Dermis blood vessel endothelial cell (primary cell): Measurements from ENCODE around the gene B3GNT3. TPM values are rescaled to one million over a fixed set of nuclear protein-coding genes. Genes with fewer than 3 reads are reported as not detected.

ENCODE experiments used
- DNase-seq: peaks from one replicate; pipeline ENCODE4 v3.0.0; 2010
- total RNA-seq: library from RNA; depleted of rRNA; stranded (reverse); fragments of >200 nt; gene quantifications from 2 replicates; pipeline ENCODE4 v1.2.3, GENCODE V29; 2014

The B3GNT3 gene
- total RNA-seq, 1 donor from 2014 or later, result not detected

- DNase-seq, result no peak
These were observed 39.6 kb downstream of the B3GNT3 start for GRCh38 chr19:17834350-17835181.

- DNase-seq, result no peak
These were observed 40.5 kb downstream of the B3GNT3 start for GRCh38 chr19:17835182-17836006.

DNA sequence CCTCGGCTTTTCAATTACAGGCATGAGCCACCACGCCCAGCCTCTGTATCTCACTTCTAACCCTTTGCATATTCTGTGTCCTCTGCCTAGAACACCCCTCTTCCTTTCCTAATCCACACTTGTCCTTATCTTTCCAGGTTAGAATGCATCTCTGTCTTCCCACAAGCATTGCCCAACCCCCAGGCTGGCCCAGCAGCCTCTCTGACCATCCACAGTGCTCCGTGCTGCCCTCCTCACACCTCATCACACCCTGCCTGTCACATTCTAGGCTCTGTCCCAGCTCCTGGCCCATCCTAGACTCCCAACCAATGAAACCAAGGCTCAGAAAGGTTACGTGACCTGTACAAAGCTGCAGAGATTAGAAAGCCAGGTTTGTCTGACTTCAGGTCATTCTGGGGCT lies 41.6 kb downstream of the B3GNT3 start:
- DNase-seq, result no peak

- DNase-seq, result no peak
These were observed 43.0 kb downstream of the B3GNT3 start for GRCh38 chr19:17837972-17838371.

GRCh38 chr19:17840019-17840418 lies 45.1 kb downstream of the B3GNT3 start:
- DNase-seq, result no peak

GRCh38 chr19:17841371-17841809 lies 46.5 kb downstream of the B3GNT3 start:
- DNase-seq, result no peak

DNA sequence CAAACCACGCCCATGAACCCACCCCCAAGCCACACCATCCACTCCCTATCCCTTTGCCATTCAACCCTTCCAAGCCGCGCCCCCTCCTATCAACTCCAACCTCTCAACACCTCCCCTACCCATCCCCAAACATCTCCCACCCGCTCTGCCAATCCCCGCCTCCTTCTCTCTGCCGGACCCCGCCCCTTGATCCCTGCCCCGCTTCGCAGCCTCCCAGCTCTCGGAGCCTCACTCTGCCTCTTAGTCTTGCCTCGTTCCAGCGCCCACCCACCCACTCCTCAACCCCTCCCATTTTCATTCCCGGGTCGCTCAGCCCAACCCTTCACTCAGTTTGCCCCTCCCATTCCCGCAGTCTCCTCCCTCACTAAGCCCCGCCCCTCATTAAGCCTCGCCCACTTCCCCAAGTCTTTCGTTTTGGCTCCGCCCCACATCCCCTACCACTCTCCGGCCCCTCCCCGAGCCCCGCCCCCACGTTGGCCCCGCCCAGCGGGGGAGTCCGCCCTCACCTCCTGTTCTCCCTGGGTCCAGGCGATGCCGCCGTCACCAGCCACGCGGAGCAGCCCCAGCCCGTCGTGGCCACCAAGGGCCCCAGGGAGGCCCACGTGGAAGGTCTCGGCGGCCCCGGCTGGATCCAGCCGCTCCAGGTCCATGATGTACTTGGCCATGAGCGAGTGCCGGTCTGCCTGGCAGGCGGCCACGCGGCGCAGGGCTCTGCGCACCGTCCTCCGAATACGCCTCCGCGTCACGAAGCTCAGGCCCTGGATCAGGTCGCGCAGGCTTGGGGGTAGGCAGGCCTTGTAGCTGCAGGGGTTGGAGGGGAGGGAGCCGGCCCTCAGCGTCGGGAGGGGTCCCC lies 47.1 kb downstream of the B3GNT3 start:
- DNase-seq, result peak; percentile 60

DNA sequence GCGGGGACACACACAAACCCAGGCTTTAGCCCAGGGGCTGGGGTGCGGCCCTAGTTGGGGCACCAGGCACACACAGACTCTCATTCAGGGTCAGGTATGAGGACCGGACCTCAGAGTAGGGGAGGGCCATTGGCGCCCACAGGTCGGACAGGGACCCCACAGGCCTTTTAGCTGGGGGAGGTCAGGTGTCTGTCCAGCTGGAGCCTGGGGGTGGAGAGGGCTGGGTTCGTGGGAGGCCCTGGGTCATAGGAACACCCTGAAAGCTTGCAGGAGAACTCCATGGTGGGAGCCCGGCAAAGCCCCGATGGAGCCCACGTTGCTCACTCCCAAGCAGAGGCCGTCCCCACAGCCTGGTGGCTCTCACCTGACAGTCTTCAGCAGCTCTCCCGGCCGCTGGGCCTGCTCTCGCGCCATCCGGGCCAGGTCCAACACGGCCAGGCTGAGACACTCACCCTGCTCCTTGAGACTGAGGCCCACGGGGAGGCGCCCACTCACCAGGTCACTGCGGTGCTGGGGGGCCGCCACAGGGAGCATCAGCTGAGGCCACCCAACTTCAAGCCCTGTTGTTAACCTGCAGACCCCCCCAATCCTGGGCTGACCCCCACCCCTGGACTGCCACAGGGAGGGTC lies 47.8 kb downstream of the B3GNT3 start:
- DNase-seq, result no peak

- DNase-seq, result no peak
These were observed 48.4 kb downstream of the B3GNT3 start for GRCh38 chr19:17843292-17843827.

DNA sequence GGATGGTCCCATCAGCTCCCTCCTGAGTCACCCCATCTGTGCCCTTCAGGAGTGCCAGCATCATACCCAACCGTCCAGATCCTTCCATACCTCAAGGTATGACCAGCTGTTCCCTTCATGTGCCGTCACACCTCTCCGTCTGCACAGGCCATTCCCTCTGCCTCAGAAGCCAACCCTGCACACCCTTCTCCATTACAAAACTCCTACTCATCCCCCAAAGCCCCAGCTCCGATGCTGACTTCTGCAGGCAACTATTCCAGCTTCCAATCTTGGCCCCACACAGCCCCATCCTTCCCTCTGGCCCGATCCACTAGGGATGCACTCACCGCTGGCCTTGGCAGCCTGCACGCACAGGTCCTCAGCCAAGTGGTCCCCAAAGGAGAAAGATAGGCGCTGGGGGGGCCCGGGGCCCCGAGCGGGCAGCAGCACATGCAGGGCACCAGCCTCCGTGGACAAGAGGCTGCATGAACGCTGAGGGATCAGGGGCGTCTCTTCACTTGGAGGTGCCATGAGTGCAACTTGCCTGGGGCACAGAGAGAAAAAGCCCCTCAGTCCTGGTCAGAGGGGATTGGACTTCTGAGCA lies 49.1 kb downstream of the B3GNT3 start:
- no peak for DNase-seq

DNA sequence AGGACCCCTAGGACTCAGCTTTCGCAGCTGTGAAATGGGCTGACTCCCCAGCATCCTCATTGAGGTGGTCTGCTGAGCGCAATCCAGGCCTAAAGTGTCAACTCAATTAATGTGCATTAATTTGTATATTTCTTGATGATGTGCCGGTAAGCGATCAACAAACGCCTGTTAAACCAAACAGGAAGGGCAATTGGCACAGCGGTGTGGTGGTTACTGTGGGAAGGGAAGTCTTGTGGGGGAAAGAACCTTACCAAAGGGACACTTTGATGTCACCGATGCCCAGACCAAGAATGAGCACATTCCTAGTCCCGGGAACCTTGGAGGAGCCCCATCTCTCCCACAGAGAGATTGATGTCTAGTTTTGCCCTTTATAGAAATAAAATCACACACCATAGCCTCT lies 51.2 kb downstream of the B3GNT3 start:
- no peak for DNase-seq

DNA sequence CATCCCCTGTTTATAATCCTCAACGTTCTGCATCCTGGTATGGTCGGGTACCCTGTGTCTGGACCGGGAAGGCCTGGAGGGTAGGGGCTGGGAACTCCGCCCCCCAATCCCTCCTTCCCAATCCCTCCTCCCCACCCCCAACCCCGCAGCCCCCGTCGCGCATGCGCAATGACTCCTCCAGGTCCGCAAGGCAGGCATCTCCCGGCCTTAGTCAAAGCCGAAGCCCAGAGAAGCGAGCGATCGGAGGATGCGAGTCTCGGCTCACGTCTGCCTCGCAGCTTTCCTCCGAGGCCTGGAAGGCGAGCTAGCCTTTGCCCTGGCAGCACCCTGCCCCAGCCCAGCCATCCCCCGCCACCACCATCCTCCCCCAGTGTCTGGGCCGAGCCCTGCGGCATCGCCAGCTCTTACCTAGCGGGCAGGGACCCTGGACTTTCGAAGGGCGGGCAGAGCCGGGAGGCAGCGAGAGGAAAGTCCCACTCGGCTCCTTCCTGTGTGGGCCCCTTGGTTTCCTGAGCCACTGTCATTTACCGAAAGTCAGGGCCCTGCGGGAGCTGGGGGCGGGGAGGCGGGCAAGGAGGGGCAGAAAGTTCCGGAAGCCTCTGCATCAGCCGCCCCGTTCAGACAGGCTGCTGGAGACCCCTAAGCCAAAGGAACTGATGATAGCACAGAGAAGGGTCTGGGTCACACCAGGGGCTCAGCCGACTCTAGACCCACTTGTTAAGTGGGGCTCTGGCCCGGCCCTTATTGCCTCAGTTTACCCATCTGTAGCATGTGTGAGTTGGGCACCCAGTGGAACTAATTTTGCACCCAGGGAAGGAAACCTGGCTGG lies 52.8 kb downstream of the B3GNT3 start, which contains the start of gene JAK3:
Gene JAK3 (minus strand): TSS at position 445 of the 829 bp plus-strand sequence. CDS start 3,565 bp downstream, outside the sequence.
- DNase-seq, result peak; percentile 79

DNA sequence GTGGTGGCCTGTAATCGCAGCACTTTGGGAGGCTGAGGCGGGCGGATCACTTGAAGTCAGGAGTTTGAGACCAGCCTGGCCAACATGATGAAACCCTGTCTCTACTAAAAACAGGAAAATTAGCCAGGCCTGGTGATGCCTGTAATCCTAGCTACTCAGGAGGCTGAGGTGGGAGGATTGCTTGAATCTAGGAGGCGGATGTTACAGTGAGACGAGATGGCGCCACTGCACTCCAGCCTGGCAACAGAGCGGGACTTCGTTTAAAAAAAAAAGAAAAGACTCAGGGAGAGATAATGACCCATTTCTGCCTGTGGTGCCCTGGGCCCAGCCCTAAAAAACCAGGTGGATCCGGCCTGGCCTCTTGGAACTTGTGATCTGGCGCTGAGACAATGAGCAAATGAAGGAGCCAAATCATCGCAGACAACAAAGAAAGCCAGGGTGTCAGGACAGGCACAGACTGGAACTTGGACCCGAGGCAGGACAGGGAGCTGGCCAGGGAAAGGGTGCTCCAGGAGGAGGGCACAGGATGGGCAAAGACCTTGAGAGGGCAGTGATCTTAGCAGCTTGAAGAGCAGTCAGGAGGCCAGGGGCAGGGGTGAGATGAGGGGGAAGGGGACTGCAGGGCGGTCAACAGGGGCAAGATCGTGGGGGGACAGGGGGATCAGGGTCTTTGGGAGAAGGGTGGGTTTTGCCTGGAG lies 53.8 kb downstream of the B3GNT3 start:
- DNase-seq, result no peak

DNA sequence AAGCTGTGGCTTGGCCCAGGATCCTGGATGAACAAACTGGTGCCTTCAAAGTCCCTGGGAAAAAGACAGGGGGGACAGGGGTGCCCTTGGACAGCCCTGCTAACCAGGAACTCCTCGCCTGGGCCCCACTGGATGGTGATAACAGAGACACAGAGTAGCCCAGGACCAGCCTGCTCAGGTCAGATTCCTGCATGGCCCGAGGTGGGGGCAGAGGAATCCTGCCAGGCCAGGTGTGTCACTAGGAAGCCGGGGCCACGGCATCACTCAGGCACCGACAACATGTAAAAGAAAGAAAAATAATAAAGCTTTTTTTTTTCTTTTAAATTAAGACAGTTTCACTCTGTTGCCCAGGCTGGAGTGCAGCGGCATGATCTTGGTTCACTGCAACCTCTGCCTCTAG lies 59.1 kb downstream of the B3GNT3 start:
- no peak for DNase-seq

DNA sequence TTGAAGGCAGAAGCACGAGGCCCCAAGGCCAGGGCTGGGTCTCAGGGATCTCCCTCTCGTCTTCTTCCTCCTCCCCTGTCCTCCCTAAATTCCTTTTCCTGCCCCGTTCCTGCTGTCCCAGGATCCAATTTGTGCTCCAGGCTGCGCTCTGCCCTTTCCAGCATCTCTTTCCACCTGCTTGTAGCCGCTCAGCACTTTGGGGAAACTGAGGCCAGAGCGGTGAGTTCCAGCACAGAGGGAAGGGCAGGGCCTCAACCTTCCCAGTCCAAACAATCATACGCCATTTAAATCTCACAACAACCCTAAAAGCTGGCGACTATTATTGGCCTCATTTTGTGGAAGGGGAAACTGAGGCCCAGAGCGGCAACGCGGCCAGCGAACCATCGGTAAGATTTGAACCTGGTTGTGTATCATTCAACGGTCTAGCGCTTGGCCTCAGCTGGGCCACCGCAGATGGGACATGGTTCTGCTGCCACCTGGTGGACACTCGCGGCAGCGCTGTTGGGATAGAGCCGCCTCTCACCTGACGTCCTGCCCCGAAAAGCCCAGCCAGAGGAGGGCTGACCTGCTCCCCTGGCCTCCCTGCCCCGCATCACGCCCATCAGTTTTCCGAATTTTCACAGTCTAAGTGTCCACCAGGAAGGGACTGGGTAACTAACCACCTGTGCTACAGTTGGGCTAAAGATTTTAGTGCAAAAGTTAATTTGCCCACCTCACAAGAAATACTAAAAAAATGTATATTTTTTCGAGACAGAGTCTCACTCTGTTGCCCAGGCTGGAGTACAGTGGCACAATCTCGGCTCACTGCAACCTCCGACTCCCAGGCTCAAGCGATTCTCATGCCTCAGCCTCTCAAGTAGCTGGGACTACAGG lies 60.6 kb downstream of the B3GNT3 start:
- DNase-seq, result peak; percentile 84

GRCh38 chr19:17859533-17860330 lies 64.8 kb downstream of the B3GNT3 start, which contains the start of gene RPL18A:
Gene RPL18A, plus strand, starts transcription at chr19:17859910. Its CDS starts 47 bp downstream, at chr19:17859957.
- DNase-seq, result peak; percentile 100

DNA sequence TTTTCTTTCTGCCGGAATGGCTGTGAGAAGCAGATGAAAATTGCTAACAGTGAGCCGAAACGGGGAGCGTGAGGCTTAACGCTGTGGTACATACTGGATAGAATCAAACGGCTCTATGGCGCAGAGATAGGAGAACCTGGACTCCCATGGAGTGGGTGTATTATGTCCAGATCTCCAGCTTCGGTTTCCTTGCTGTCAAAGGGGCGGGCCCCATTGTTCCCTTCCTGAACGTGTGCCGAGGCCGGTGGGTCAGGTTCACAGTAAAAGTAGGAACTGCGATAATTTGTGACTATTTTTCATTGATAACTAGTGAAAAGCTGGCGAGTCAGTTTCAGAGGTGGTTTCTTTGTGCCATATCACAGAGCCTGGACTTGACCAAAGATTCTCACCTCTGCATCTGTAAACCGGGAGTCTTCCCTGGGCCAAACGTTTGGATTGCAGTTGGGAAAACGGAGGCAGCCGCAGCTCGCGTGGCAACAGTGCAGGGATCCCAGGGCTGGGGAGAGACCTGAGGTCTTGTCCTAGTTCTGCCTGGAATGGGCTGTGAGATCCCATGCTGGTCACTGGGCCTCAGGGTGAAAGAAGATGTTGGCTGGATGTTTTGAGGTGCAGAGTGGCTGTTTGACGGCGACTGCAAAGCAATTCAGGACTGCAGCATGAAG lies 65.5 kb downstream of the B3GNT3 start:
- peak; percentile 55 for DNase-seq
